ENCODE results near the gene TOMM20L.
"Not testable (repeated sequence)": the region's sequence is repeated elsewhere in the genome, so short reads cannot be mapped to it uniquely, and the experiment has no call there.

TOMM20L gene

GRCh38 chr14:58395562-58395811 is 243 bp upstream of the TOMM20L start:
- H3K27me3 ChIP-seq (ENCODE audit: control insufficient read depth, insufficient read depth, low read length), result peaks cover 19% of the 10 kb centered on the region
- H3K36me3 ChIP-seq (ENCODE audit: control insufficient read depth, insufficient read depth, low read length), result no peaks in the 10 kb centered on the region
- H3K9me3 ChIP-seq (ENCODE audit: control insufficient read depth, insufficient read depth, low read length), result no peaks in the 10 kb centered on the region
- no peak overlapping the region for H3K9ac ChIP-seq (ENCODE audit: low read depth, low read length)
- peak overlapping the region; percentile 70 for H3K4me3 ChIP-seq (ENCODE audit: low read depth, low read length)
- H3K4me1 ChIP-seq (ENCODE audit: control insufficient read depth, insufficient read depth, low read length), result peaks cover 2% of the 10 kb centered on the region

- H3K27me3 ChIP-seq (ENCODE audit: control insufficient read depth, insufficient read depth, low read length), result peaks cover 19% of the 10 kb centered on the region
- H3K4me3 ChIP-seq (ENCODE audit: low read depth, low read length), result no peak overlapping the region
- H3K4me1 ChIP-seq (ENCODE audit: control insufficient read depth, insufficient read depth, low read length), result peaks cover 2% of the 10 kb centered on the region
- H3K9me3 ChIP-seq (ENCODE audit: control insufficient read depth, insufficient read depth, low read length), result no peaks in the 10 kb centered on the region
- H3K36me3 ChIP-seq (ENCODE audit: control insufficient read depth, insufficient read depth, low read length), result no peaks in the 10 kb centered on the region
- no peak overlapping the region for H3K9ac ChIP-seq (ENCODE audit: low read depth, low read length)
Measured at GRCh38 chr14:58397156-58397555, 1.4 kb downstream of the TOMM20L start.

DNA sequence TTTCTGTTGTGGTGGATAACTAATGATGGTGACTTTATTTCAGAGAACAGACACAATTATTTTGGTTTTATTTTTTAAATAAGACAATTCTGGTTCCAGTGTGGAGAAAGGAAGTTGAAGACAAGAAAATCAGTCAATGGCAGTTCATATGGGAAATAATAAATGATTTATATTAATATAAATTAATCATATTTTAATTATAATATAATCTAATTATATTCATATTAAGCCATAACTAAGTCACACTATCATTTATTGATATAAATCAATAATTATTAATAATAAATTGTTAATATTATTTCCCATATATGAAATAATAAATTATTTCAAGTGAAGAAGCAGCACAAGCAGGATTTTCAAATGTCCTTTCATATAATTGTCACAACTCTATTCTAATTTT is 2.8 kb downstream of the TOMM20L start:
- Histone ChIP-seq H3K27me3 (ENCODE audit: control insufficient read depth, insufficient read depth, low read length) (peaks cover 19% of the 10 kb centered on the region), H3K4me3 (ENCODE audit: low read depth, low read length) (no peak overlapping the region), H3K9me3 (ENCODE audit: control insufficient read depth, insufficient read depth, low read length) (no peaks in the 10 kb centered on the region), H3K4me1 (ENCODE audit: control insufficient read depth, insufficient read depth, low read length) (peaks cover 2% of the 10 kb centered on the region), H3K36me3 (ENCODE audit: control insufficient read depth, insufficient read depth, low read length) (no peaks in the 10 kb centered on the region), H3K9ac (ENCODE audit: low read depth, low read length) (no peak overlapping the region)

DNA sequence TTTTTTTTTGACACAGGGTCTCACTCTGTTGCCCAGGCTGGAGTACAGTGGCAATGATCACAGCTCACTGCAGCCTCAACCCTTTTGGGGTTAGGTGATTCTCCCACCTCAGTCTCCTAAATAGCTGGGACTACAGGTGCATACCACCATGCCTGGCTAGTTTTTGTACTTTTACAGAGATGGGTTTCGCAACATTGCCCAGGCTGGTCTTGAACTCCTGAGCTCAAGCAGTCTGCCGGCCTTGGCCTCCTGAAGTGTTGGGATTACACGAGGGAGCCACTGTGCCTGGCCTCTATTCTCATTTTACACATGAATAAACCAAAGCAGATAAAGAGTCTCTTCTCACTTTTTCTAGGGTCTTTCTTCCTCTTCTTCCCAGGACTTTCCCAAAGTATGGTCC is 3.2 kb downstream of the TOMM20L start:
- H3K9me3 ChIP-seq (ENCODE audit: control insufficient read depth, insufficient read depth, low read length), result no peaks in the 10 kb centered on the region
- H3K27me3 ChIP-seq (ENCODE audit: control insufficient read depth, insufficient read depth, low read length), result peaks cover 19% of the 10 kb centered on the region
- H3K4me1 ChIP-seq (ENCODE audit: control insufficient read depth, insufficient read depth, low read length), result peaks cover 2% of the 10 kb centered on the region
- H3K4me3 ChIP-seq (ENCODE audit: low read depth, low read length), result no peak overlapping the region
- no peak overlapping the region for H3K9ac ChIP-seq (ENCODE audit: low read depth, low read length)
- H3K36me3 ChIP-seq (ENCODE audit: control insufficient read depth, insufficient read depth, low read length), result no peaks in the 10 kb centered on the region

- no peaks in the 10 kb centered on the region for H3K9me3 ChIP-seq (ENCODE audit: control insufficient read depth, insufficient read depth, low read length)
- H3K4me1 ChIP-seq (ENCODE audit: control insufficient read depth, insufficient read depth, low read length), result no peaks in the 10 kb centered on the region
- H3K9ac ChIP-seq (ENCODE audit: low read depth, low read length), result no peak overlapping the region
- H3K27me3 ChIP-seq (ENCODE audit: control insufficient read depth, insufficient read depth, low read length), result peaks cover 11% of the 10 kb centered on the region
- no peaks in the 10 kb centered on the region for H3K36me3 ChIP-seq (ENCODE audit: control insufficient read depth, insufficient read depth, low read length)
- H3K4me3 ChIP-seq (ENCODE audit: low read depth, low read length), result no peak overlapping the region
Measured at GRCh38 chr14:58401587-58401986, 5.9 kb downstream of the TOMM20L start.

DNA sequence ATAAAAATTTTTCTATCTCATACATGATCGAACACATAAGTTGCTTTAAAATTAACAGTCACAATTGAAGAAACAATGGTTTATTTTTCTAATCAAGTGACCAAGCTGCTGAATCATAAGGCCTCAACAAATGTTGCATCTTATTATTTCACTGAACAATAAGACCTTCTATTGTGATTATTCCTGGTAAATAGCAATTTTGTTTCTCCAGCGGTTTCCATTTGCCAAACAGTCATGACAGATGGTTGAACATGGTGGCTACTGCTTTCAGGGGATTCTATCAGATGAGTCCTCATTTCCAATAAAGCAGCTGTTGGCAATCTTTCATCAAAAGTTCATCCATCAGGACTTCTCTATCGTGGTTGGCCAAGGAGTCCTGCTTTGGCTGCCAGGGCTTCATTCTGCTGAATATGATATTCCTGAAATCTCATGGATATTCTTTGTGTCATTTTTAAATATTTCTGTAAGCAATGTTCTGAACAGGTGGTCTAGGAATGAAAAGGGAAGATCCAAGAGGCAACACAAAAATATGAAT is 13.0 kb downstream of the TOMM20L start:
- H3K27me3 ChIP-seq (ENCODE audit: control insufficient read depth, insufficient read depth, low read length), result no peaks in the 10 kb centered on the region
- H3K9ac ChIP-seq (ENCODE audit: low read depth, low read length), result no peak overlapping the region
- peaks cover 18% of the 10 kb centered on the region for H3K36me3 ChIP-seq (ENCODE audit: control insufficient read depth, insufficient read depth, low read length)
- no peaks in the 10 kb centered on the region for H3K9me3 ChIP-seq (ENCODE audit: control insufficient read depth, insufficient read depth, low read length)
- no peak overlapping the region for H3K4me3 ChIP-seq (ENCODE audit: low read depth, low read length)
- no peaks in the 10 kb centered on the region for H3K4me1 ChIP-seq (ENCODE audit: control insufficient read depth, insufficient read depth, low read length)

GRCh38 chr14:58414845-58415244 is 19.1 kb downstream of the TOMM20L start:
- Histone ChIP-seq H3K4me3 (ENCODE audit: low read depth, low read length) (no peak overlapping the region), H3K27me3 (ENCODE audit: control insufficient read depth, insufficient read depth, low read length) (no peaks in the 10 kb centered on the region), H3K9ac (ENCODE audit: low read depth, low read length) (no peak overlapping the region), H3K36me3 (ENCODE audit: control insufficient read depth, insufficient read depth, low read length) (peaks cover 18% of the 10 kb centered on the region), H3K4me1 (ENCODE audit: control insufficient read depth, insufficient read depth, low read length) (no peaks in the 10 kb centered on the region), H3K9me3 (ENCODE audit: control insufficient read depth, insufficient read depth, low read length) (no peaks in the 10 kb centered on the region)

DNA sequence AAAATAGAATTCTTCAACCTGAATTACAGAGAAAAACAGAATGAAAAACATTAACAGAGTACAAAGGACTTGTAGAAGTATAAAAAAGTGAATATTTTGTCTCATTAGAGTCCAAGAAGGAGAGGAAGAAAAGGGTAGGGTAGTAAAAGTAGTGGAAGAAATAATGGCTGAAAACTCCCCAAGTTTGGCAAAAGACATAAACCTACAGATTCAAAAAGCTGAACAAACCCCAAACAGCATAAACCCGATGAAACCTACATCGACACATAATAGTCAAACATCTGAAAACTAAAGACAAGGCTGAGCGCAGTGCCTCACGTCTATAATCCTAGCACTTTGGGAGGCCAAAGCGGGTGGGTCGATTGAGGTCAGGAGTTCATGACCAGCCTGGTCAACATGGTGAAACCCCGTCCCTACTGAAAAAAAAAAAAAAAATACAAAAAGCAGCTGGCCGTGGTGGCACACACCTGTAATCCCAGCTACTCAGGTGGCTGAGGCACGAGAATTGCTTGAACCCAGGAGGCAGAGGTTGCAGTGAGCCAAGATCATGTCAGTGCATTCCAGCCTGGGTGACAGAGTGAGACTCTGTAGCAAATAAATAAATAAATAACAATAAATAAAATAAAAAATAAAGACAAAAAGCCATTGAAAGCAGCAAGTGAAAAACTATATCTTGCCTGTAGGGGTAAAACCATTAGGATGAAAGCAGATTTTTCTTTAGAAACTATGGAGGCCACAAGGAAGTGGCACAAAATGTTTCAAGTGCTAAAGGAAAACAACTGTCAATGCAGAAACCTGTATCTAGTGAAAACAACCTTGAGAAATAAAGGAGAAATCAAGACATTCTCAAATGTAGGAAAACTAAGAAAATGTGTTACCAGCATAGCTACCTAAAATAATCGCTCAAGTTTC is 20.2 kb downstream of the TOMM20L start:
- Histone ChIP-seq H3K4me3 (ENCODE audit: low read depth, low read length) (no peak overlapping the region), H3K27me3 (ENCODE audit: control insufficient read depth, insufficient read depth, low read length) (no peaks in the 10 kb centered on the region), H3K9ac (ENCODE audit: low read depth, low read length) (no peak overlapping the region), H3K4me1 (ENCODE audit: control insufficient read depth, insufficient read depth, low read length) (no peaks in the 10 kb centered on the region), H3K9me3 (ENCODE audit: control insufficient read depth, insufficient read depth, low read length) (no peaks in the 10 kb centered on the region), H3K36me3 (ENCODE audit: control insufficient read depth, insufficient read depth, low read length) (peaks cover 12% of the 10 kb centered on the region)

DNA sequence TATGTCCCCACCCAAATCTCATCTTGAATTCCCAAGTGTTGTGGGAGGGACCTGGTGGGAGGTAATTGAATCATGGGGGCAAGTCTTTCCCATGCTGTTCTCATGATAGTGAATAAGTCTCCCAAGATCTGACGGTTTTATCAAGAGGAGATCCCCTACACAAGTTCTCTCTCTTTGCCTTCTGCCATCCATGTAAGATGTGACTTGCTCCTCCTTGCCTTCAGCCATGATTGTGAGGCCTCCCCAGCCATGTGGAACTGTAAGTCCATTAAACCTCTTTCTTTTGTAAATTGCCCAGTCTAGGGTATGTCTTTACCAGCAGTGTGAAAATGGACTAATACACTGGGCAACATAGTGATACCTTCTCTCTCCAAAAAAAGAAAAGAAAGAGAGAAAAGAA is 21.2 kb downstream of the TOMM20L start:
- H3K9me3 ChIP-seq (ENCODE audit: control insufficient read depth, insufficient read depth, low read length); H3K4me3 ChIP-seq (ENCODE audit: low read depth, low read length); H3K27me3 ChIP-seq (ENCODE audit: control insufficient read depth, insufficient read depth, low read length); H3K36me3 ChIP-seq (ENCODE audit: control insufficient read depth, insufficient read depth, low read length); H3K9ac ChIP-seq (ENCODE audit: low read depth, low read length); H3K4me1 ChIP-seq (ENCODE audit: control insufficient read depth, insufficient read depth, low read length): not testable (repeated sequence)

DNA sequence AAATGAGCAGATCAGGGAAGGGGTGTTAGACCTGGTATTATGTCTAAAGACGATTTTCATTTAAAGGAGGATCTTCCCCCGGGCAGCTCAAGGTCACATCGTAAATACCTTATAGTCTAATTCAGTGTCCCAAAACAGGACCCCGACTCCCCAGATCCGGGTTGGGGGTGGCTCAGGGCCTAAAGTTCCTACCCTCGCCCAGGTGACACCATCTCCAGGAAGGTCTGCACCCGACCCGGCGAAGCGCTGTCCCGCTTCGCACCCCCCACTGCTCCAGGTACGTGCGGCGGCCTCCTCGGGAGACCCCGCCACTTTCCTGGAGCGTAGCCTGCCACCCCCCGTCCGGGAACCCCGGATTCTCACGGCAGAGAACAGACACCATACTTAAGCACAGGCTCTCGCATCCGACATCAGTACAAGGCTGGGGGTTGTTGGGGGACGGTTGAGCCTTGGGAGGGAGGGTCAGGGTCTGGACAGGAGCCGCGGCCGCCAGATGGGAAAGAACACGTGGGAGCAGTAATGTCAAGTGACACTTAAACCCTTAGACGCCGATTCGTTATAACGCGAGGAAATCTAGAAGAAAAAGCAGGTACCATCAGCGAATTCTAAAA is 31.0 kb downstream of the TOMM20L start:
- H3K4me1 ChIP-seq (ENCODE audit: control insufficient read depth, insufficient read depth, low read length), result no peaks in the 10 kb centered on the region
- peak overlapping the region; percentile 77 for H3K9ac ChIP-seq (ENCODE audit: low read depth, low read length)
- peaks cover 3% of the 10 kb centered on the region for H3K36me3 ChIP-seq (ENCODE audit: control insufficient read depth, insufficient read depth, low read length)
- H3K9me3 ChIP-seq (ENCODE audit: control insufficient read depth, insufficient read depth, low read length), result no peaks in the 10 kb centered on the region
- H3K27me3 ChIP-seq (ENCODE audit: control insufficient read depth, insufficient read depth, low read length), result no peaks in the 10 kb centered on the region
- H3K4me3 ChIP-seq (ENCODE audit: low read depth, low read length), result peak overlapping the region; percentile 87

GRCh38 chr14:58427281-58428117 is 31.8 kb downstream of the TOMM20L start, which contains the start of the genes KIAA0586 and TIMM9:
Gene KIAA0586, plus strand, starts transcription at chr14:58427719. Its CDS starts 546 bp downstream, at chr14:58428265.
Gene TIMM9, minus strand, starts transcription at chr14:58427531. Its CDS starts 15,586 bp downstream, at chr14:58411945.
- no peaks in the 10 kb centered on the region for H3K4me1 ChIP-seq (ENCODE audit: control insufficient read depth, insufficient read depth, low read length)
- H3K36me3 ChIP-seq (ENCODE audit: control insufficient read depth, insufficient read depth, low read length), result peaks cover 3% of the 10 kb centered on the region
- H3K27me3 ChIP-seq (ENCODE audit: control insufficient read depth, insufficient read depth, low read length), result no peaks in the 10 kb centered on the region
- peak within 1 kb of the TSS; percentile 87 for H3K4me3 ChIP-seq (ENCODE audit: low read depth, low read length)
- H3K9me3 ChIP-seq (ENCODE audit: control insufficient read depth, insufficient read depth, low read length), result no peaks in the 10 kb centered on the region
- peak within 1 kb of the TSS; percentile 77 for H3K9ac ChIP-seq (ENCODE audit: low read depth, low read length)

Measured in iPS-15b (cell line).